Measurements from ENCODE around the gene PLEKHA4.
A peak's percentile ranks its signal among the peaks of the same experiment; 100 is the strongest.
"Not testable (repeated sequence)": the region's sequence is repeated elsewhere in the genome, so short reads cannot be mapped to it uniquely, and the experiment has no call there.

PLEKHA4 gene

GRCh38 chr19:48795685-48796070 is 72.7 kb downstream of the PLEKHA4 start:
- no peak for DNase-seq

GRCh38 chr19:48795055-48795684 is 73.2 kb downstream of the PLEKHA4 start:
- peak; percentile 78 to 82 for DNase-seq

DNA sequence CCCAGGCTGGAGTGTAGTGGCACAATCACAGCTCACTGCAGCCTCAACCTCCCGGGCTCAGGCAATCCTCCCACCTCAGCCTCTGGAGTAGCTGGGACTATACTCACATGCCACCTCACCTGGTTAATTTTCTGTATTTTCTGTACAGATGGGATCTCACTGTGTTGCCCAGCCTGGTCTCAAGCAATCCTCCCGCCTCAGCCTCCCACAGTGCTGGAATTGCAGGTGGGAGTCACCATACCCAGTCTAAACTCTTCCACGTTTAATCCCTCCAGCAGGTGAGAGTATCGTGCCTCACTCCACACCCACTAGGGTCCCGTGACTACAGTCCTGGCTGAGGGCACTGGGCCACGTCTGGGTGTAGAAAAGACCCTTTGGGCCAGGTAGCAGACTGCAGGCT is 74.1 kb downstream of the PLEKHA4 start:
- DNase-seq, result no peak

DNA sequence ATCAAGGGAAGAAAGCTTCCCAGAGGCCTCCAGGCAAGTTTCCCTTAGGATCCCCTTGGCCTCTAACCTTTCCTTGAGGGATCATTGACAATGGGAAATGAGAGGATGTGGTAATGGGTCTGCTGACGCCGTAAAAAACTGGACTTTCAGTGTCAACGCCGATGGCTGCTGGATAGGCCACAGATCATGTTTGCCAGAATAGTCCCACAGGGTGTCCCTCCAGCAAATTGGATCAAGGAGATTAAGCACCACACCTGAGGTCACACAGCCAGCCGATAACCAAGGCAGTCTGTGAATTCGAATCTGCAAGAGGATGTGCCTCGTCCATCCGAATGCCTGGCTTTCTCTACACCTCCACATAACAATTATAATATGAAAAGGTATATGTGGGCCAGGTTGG is 75.1 kb downstream of the PLEKHA4 start:
- DNase-seq, result no peak

GRCh38 chr19:48787331-48787730 is 81.1 kb downstream of the PLEKHA4 start:
- not testable (repeated sequence) for DNase-seq

Data from stimulated activated CD4-positive, alpha-beta T cell treated with anti-CD3 and anti-CD28 coated beads, Interleukin-2, amount 100 ng/mL, for 48 hours (primary cell).